Neural crest cell (in vitro differentiated cells): ENCODE data around the gene ZNF264. TPM values are rescaled to one million over a fixed set of nuclear protein-coding genes. Genes with fewer than 3 reads are reported as not detected.

ENCODE experiments used
- DNase-seq: peaks from one replicate; pipeline ENCODE4 v3.0.0; 2021; ENCODE audit warnings: low read depth, mixed read lengths, low spot score
- H3K27ac Mint-ChIP-seq: one replicate; pipeline ENCODE4 v1.8.0; 2021; ENCODE audit warnings: mild to moderate bottlenecking, mixed read lengths; ENCODE audit not compliant: unreplicated experiment
- H3K27me3 Mint-ChIP-seq: 2 replicates; pipeline ENCODE4 v1.8.0; 2021; ENCODE audit warnings: low read depth, mild to moderate bottlenecking, mixed read lengths
- H3K36me3 Mint-ChIP-seq: 2 replicates; pipeline ENCODE4 v1.8.0; 2021; ENCODE audit warnings: low read depth, mild to moderate bottlenecking, mixed read lengths
- H3K4me1 Mint-ChIP-seq: 2 replicates; pipeline ENCODE4 v1.8.0; 2021; ENCODE audit warnings: mixed read lengths
- H3K4me3 Mint-ChIP-seq: one replicate; pipeline ENCODE4 v1.8.0; 2021; ENCODE audit warnings: mild to moderate bottlenecking, mixed read lengths
- H3K9me3 Mint-ChIP-seq: 2 replicates; pipeline ENCODE4 v1.8.0; 2021; ENCODE audit warnings: mixed read lengths
- total RNA-seq: library from RNA; stranded (reverse); gene quantifications from 2 replicates; pipeline ENCODE4 v1.2.1, GENCODE V29; 2021
- TF ChIP-seq, protein P1 (sequence below): fragments of 200-600 bp; sonication (generic); conservative IDR thresholded peaks from 2 replicates; pipeline ENCODE4 v1.5.0; 2021; ENCODE audit warnings: antibody characterized with exemption, mild to moderate bottlenecking

ZNF264 gene
- total RNA-seq, 1 donor from 2014 or later: 35.9 TPM

DNA sequence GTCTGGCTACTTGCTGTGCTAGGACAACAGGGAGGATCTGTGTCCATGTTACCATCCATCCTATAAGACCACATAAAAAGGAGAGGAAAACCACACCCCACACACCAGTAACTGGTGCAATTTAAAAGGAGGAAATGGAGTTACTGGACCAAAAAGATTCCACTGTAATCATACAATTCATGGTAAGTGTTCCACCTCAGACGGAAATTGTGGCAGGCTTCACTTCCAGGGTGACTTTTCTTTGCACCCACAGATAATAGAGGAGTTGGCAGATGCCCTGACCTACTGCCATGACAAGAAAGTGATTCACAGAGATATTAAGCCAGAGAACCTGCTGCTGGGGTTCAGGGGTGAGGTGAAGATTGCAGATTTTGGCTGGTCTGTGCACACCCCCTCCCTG is 41.9 kb downstream of the ZNF264 start:
- no peaks in the 10 kb centered on the region for H3K9me3 Mint-ChIP-seq
- H3K36me3 Mint-ChIP-seq: no peaks in the 10 kb centered on the region
- TF ChIP-seq, protein P1, sequence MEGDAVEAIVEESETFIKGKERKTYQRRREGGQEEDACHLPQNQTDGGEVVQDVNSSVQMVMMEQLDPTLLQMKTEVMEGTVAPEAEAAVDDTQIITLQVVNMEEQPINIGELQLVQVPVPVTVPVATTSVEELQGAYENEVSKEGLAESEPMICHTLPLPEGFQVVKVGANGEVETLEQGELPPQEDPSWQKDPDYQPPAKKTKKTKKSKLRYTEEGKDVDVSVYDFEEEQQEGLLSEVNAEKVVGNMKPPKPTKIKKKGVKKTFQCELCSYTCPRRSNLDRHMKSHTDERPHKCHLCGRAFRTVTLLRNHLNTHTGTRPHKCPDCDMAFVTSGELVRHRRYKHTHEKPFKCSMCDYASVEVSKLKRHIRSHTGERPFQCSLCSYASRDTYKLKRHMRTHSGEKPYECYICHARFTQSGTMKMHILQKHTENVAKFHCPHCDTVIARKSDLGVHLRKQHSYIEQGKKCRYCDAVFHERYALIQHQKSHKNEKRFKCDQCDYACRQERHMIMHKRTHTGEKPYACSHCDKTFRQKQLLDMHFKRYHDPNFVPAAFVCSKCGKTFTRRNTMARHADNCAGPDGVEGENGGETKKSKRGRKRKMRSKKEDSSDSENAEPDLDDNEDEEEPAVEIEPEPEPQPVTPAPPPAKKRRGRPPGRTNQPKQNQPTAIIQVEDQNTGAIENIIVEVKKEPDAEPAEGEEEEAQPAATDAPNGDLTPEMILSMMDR: no peak
- H3K27me3 Mint-ChIP-seq: peaks cover 8% of the 10 kb centered on the region
- H3K4me3 Mint-ChIP-seq: no peak overlapping the region
- H3K27ac Mint-ChIP-seq: no peak overlapping the region
- no peaks in the 10 kb centered on the region for H3K4me1 Mint-ChIP-seq
- DNase-seq: no peak

DNA sequence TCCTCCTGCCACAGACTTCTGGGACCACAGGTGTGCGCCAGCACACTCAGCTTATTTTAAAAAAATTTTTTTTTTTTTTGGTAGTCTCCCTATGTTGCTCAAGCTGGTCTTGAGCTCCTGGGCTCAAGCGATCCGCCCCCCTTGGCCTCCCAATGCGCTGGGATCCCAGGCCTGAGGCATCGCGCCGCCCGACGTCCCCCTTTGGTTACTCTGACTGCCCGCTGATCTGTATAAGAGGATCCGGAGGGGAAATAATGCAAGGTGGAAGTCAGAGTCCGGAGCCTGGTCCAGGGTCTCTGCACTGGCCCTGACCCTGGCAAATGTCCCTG is 48.6 kb downstream of the ZNF264 start:
- TF ChIP-seq, protein P1: no peak
- DNase-seq: no peak
- Mint-ChIP-seq H3K36me3 (peaks cover 2% of the 10 kb centered on the region), H3K27me3 (no peaks in the 10 kb centered on the region), H3K9me3 (peaks cover 2% of the 10 kb centered on the region), H3K4me3 (peak overlapping the region; percentile 97), H3K27ac (peak overlapping the region; percentile 97), H3K4me1 (peaks cover 21% of the 10 kb centered on the region)

DNA sequence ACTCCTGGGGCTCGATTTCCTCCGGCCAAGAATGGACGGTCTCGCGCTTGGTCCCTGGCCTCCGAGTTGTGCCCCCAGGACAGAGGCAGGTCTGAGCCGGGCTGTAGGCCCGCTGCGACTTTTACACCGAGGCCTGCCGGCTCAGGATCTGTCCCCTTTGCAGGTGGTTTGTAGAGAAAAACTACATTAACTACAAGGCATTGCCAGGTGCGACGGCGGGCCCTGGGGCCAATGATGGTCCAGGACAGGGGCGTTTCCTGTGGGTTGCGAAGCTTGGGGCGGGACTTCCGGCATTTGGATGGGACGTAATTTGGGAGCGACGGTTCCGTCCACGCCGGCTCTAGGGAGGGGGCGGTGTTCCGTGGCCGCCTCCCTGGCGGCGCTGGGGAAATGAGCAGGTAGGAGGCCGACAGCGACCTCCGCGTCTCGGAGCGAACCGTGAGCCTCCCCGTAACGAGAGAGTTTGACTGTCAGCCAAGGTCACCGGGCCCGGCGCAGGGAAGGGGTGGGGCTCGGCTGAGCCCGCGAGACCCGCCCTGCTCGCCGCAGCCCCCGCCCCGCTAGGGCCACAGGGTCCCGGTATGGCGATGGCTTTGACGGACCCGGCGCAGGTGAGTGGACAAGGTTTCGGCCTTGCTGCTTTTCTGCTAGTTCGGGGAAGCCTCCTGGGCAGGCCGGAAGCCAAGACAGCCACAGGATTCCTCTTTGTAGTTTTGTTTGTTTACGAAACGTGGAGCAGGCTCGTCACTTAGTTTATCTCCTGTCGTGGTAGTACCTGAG is 49.2 kb downstream of the ZNF264 start, which contains the start of gene ZNF805:
Gene ZNF805, plus strand, starts transcription at position 322 of the 780 bp plus-strand sequence. Its CDS starts 260 bp downstream, at position 582.
- TF ChIP-seq, protein P1: peak; percentile 13
- Mint-ChIP-seq H3K4me3 (peak within 1 kb of the TSS; percentile 97), H3K27ac (peak within 1 kb of the TSS; percentile 97), H3K9me3 (peaks cover 2% of the 10 kb centered on the region), H3K4me1 (peaks cover 21% of the 10 kb centered on the region), H3K27me3 (no peaks in the 10 kb centered on the region), H3K36me3 (peaks cover 2% of the 10 kb centered on the region)
- DNase-seq: peak; percentile 78

DNA sequence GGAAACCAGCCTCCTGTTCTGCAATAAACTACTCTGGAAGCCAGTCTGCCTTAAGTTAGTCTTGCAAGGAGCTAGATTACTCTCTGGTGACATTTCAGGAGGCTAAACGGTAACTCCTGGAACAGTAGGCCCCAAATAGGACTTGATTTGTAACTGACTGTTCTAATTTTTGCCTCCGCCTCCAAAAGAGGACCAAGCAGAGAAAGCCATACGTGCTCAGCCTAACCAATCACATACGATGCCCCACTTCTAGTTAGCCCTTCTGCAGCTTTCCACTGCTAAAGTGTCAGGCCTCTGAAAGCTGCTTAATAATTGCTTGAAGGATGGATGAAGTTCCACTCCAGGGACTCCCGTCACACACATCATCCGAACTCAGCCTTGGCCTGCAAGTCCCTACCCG is 49.9 kb downstream of the ZNF264 start:
- H3K4me1 Mint-ChIP-seq: peaks cover 21% of the 10 kb centered on the region
- H3K36me3 Mint-ChIP-seq: peaks cover 2% of the 10 kb centered on the region
- peak overlapping the region; percentile 67 for H3K27ac Mint-ChIP-seq
- H3K4me3 Mint-ChIP-seq: peak overlapping the region; percentile 97
- TF ChIP-seq, protein P1: no peak
- no peaks in the 10 kb centered on the region for H3K27me3 Mint-ChIP-seq
- DNase-seq: no peak
- peaks cover 2% of the 10 kb centered on the region for H3K9me3 Mint-ChIP-seq

DNA sequence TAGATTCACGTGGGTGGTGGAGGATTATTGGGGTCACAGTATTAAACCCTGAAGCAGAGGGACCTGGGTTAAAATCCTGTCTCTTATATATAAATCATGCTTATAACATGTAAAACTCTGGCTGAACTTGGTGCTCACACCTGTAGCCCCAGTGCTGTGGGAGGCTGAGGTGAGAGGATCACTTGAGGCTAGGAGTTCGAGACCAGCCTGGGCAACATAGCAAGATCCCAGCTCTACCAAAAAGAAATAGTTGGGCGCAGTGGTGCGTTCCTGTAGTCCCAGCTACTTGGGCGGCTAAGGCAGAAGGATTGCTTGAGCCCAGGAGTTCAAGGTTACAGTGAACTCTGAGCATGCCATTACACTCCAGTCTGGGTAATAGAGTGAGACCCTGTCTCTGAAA is 51.5 kb downstream of the ZNF264 start:
- Mint-ChIP-seq H3K27me3 (no peaks in the 10 kb centered on the region), H3K36me3 (peaks cover 2% of the 10 kb centered on the region), H3K4me1 (peaks cover 21% of the 10 kb centered on the region), H3K4me3 (peak overlapping the region; percentile 61), H3K27ac (no peak overlapping the region), H3K9me3 (peaks cover 2% of the 10 kb centered on the region)
- TF ChIP-seq, protein P1: no peak
- no peak for DNase-seq
